ENCODE data around the gene CA9. TPM values are rescaled to one million over a fixed set of nuclear protein-coding genes. Genes with fewer than 3 reads are reported as not detected.

CA9 gene
- total RNA-seq, 1 donor from 2014 or later = 0.82 TPM

DNA sequence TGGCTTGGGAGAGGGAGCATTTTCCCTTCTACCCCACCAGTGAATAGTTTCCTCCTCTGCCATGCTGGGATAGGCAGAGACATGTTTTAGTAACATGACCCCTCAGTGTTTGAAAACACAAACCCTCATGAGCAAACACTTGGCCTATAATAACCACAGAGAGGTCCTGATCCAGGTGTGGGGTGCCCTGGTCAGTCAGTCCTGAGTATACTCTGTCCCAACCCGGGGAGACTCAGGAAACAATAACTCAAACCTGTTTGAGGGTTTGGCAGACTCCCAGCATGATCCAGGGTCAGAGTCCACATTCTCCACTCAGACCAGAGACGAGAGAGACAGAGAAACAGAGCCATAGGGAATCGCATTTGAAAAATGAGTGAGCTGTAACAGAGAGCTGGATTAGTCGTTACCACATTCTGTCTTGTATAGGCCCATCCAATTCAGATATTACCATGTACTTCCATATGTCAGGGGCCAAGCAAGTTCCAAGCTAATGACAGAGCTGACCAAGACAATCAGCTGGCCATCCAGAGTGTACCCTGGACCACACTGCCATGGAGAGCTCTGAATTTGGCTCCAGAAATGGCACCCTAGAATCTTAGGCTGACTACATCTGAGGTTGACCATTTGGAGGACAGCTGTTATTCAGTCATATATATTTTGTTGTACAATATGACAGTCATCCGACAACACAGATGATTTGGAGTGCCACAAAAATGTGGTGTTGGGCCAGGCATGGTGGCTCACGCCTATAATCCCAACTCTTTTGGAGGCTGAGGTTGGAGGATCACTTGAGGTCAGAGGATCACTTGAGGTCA, 4.2 kb upstream of the CA9 start:
- FAIRE-seq (no peak), DNase-seq (ENCODE audit: low spot score in 2 of 2) (no peak)

GRCh38 chr9:35674025-35674361, 265 bp downstream of the CA9 start:
- no peak for FAIRE-seq
- no peak for DNase-seq (ENCODE audit: low spot score in 2 of 2)

DNA sequence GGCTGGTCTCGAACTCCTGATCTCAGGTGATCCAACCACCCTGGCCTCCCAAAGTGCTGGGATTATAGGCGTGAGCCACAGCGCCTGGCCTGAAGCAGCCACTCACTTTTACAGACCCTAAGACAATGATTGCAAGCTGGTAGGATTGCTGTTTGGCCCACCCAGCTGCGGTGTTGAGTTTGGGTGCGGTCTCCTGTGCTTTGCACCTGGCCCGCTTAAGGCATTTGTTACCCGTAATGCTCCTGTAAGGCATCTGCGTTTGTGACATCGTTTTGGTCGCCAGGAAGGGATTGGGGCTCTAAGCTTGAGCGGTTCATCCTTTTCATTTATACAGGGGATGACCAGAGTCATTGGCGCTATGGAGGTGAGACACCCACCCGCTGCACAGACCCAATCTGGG, 1.5 kb downstream of the CA9 start:
- no peak for FAIRE-seq

GRCh38 chr9:35675732-35676392, 2.1 kb downstream of the CA9 start:
- no peak for DNase-seq (ENCODE audit: low spot score in 2 of 2)
- FAIRE-seq = no peak

More for the DNA sequence above, 1.5 kb downstream of the CA9 start:
- no peak for DNase-seq (ENCODE audit: low spot score in 2 of 2)

- FAIRE-seq (no peak), DNase-seq (ENCODE audit: low spot score in 2 of 2) (no peak)
Measured at GRCh38 chr9:35679091-35679490, 5.4 kb downstream of the CA9 start.

DNA sequence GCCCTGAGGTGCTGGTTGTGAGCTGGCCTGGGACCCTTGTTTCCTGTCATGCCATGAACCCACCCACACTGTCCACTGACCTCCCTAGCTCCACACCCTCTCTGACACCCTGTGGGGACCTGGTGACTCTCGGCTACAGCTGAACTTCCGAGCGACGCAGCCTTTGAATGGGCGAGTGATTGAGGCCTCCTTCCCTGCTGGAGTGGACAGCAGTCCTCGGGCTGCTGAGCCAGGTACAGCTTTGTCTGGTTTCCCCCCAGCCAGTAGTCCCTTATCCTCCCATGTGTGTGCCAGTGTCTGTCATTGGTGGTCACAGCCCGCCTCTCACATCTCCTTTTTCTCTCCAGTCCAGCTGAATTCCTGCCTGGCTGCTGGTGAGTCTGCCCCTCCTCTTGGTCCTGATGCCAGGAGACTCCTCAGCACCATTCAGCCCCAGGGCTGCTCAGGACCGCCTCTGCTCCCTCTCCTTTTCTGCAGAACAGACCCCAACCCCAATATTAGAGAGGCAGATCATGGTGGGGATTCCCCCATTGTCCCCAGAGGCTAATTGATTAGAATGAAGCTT, 6.1 kb downstream of the CA9 start:
- DNase-seq (ENCODE audit: low spot score in 2 of 2) = no peak
- no peak for FAIRE-seq

DNA sequence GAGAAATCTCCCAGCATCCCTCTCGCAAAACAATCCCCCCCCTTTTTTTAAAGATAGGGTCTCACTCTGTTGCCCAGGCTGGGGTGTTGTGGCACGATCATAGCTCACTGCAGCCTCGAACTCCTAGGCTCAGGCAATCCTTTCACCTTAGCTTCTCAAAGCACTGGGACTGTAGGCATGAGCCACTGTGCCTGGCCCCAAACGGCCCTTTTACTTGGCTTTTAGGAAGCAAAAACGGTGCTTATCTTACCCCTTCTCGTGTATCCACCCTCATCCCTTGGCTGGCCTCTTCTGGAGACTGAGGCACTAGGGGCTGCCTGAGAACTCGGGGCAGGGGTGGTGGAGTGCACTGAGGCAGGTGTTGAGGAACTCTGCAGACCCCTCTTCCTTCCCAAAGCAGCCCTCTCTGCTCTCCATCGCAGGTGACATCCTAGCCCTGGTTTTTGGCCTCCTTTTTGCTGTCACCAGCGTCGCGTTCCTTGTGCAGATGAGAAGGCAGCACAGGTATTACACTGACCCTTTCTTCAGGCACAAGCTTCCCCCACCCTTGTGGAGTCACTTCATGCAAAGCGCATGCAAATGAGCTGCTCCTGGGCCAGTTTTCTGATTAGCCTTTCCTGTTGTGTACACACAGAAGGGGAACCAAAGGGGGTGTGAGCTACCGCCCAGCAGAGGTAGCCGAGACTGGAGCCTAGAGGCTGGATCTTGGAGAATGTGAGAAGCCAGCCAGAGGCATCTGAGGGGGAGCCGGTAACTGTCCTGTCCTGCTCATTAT, 6.8 kb downstream of the CA9 start:
- DNase-seq (ENCODE audit: low spot score in 2 of 2) = no peak
- no peak for FAIRE-seq

DNA sequence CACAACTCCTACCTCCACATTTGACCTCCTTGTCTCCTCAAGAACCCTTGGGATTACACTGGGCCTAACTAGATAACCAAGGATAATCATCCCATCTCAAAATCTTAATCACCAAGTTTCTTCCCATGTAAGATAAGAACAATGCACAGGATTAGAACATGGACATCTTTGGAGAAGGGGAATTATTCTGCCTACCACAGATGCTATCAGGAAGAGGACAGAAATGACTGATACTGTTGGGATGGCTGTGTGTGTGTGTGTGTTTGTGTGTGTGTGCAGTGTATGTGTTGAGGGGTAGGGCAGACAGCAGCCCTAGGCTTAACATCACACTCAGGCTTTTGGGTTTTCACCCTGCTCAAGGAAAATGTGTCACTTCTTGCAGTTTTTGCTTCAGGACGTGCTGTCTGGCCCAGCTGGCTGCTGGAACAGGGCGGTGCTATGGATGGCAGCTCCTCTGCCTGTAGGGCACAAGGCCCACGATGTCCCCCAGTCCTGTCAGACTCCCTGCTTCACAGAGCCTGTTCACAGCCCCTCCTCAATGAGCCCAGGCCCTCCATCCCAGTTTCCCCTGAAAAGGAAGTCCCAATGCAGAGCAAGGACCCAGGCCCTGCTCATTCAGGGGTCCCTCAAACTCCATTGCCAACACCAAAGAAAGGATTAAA, 7.7 kb downstream of the CA9 start:
- FAIRE-seq = no peak
- DNase-seq (ENCODE audit: low spot score in 2 of 2) = no peak

DNA sequence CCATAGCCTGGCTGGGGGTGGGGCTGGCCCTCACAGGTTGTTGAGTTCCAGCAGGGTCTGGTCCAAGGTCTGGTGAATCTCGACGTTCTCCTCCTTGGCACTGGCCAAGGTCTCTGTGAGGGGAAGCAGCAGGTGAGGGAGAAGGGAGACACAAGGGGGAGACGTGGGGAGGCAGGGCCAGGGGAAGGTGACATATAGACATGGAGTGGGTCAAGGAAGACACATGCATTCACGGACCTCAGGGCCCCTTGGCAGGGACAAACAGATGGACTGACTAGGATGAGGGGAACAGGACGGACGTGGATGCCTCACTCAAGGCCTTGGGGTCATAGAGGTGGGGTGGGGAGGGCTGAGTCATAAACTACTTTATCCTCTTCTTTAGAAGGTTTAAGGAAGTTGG, 8.3 kb downstream of the CA9 start:
- FAIRE-seq = no peak

GRCh38 chr9:35682520-35683315, 9.0 kb downstream of the CA9 start:
- no peak for FAIRE-seq
- no peak for DNase-seq (ENCODE audit: low spot score in 2 of 2)

More for the DNA sequence above, 8.3 kb downstream of the CA9 start:
- DNase-seq (ENCODE audit: low spot score in 2 of 2) = no peak

GRCh38 chr9:35683323-35683722, 9.6 kb downstream of the CA9 start:
- DNase-seq (ENCODE audit: low spot score in 2 of 2) = no peak
- FAIRE-seq = no peak

DNA sequence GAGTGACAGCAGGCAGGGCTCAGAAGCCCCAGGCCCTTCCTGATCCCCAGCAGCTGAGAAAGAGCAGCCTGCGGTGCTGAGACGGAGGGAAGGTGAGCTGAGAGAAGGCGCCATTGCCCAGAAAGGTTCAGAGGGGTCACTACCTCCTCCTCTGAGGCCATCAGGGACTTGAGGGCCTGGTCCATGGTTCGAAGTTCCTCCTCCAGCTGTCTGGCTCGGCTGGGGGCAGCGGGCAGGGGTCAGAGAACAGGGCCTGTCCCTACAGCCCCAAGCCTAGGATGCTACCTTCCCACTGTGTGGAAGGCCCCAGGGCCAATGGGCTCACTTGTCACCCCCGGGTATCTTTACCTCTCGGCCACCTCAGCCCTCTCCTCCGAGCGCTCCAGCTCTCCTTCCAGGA, 11.2 kb downstream of the CA9 start:
- DNase-seq (ENCODE audit: low spot score in 2 of 2) = no peak
- FAIRE-seq = no peak

- no peak for DNase-seq (ENCODE audit: low spot score in 2 of 2)
- FAIRE-seq = no peak
Measured at GRCh38 chr9:35685506-35685905, 11.8 kb downstream of the CA9 start.

GRCh38 chr9:35686222-35687203, 12.8 kb downstream of the CA9 start:
- FAIRE-seq (no peak), DNase-seq (ENCODE audit: low spot score in 2 of 2) (no peak)

- FAIRE-seq = no peak
- DNase-seq (ENCODE audit: low spot score in 2 of 2) = no peak
Measured at GRCh38 chr9:35687306-35687705, 13.6 kb downstream of the CA9 start.

DNA sequence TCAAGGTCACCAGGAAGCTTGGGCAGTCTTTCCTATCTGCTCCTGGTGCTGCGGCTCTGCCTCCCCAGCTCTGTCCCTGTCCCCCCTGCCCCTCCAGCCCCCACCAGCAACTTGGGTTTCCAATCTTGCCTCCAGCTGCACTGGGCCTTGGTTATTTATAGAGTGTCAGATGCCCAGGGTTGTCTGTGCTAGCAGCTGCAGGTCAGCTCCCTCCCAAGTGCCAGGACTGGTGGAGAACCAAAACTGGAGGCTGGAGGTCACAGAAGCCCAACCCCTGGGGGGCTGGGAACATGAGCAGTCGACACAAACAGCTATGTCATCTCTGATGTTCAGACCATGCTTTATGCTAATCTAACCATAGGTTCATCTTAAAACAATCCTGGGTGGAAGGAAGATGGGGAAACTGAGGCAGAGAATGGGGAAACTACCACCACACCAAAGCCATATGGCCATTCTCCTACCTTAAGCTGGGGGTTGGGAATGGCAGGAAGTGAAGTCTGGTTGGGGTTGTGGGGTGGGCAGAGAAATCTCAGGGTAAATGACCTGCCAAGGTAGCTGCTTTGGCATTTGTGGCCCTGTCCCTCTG, 14.3 kb downstream of the CA9 start:
- FAIRE-seq = no peak
- DNase-seq (ENCODE audit: low spot score in 2 of 2) = no peak

- FAIRE-seq = no peak
Measured at GRCh38 chr9:35688558-35689541, 15.1 kb downstream of the CA9 start.

More at GRCh38 chr9:35688558-35689541, 15.1 kb downstream of the CA9 start:
- DNase-seq (ENCODE audit: low spot score in 2 of 2) = peak in 1 of 2 donors; percentile 51
